Measurements from ENCODE around the gene ATP11A.
A peak's percentile ranks its signal among the peaks of the same experiment; 100 is the strongest.

The ATP11A gene

DNA sequence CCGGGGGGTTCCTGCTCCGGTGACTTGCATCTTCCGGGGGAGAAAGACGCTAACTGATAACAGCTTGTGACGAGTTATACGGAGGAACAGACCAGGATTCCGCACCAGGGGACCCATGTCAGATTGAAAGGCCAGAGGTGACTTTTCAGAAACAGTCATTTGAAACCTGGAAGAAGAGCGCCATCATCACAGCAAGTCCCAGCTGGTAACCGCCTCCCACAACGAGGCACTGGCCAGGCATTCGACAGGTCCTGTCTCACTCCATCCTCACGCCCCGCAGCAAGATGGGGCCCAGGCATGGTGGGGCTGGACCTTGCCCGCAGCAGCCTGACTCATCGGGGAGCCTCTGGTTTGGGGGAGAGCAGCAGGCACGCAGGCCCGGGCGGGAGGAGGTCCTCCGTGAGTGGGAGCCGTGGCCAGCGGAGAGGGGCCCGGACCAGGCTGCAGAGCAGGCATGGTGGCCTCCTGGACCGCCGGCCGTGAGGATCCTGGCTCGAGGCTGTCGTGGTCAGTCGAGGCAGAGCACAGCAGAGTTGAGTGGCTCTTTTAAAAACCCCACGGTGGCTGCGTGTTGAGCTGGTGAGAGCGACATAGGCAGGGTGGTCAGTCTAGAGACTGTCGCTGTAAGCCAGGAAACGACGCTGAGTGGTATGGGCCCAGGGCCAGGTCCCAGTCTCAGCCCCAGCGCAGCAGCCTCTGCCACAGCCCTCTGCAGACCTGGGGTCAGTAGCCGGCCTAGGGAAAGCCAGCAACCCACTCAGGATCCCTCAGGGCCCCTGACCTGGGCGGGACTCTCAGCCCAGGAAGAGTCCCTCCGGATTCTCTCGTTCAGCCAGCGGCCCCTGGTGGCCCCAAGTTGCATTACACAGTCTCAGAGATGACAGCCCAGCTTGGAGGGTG is 184.3 kb downstream of the ATP11A start:
- TF ChIP-seq CTCF (IDR thresholded peaks at IDR 0.05; ENCODE audit: low read depth, low read length, missing control alignments) = peak; percentile 95
- H3K4me3 ChIP-seq (ENCODE audit: low read depth, low read length) = no peak overlapping the region
- DNase-seq (ENCODE audit: low read depth) = peak; percentile 29

DNA sequence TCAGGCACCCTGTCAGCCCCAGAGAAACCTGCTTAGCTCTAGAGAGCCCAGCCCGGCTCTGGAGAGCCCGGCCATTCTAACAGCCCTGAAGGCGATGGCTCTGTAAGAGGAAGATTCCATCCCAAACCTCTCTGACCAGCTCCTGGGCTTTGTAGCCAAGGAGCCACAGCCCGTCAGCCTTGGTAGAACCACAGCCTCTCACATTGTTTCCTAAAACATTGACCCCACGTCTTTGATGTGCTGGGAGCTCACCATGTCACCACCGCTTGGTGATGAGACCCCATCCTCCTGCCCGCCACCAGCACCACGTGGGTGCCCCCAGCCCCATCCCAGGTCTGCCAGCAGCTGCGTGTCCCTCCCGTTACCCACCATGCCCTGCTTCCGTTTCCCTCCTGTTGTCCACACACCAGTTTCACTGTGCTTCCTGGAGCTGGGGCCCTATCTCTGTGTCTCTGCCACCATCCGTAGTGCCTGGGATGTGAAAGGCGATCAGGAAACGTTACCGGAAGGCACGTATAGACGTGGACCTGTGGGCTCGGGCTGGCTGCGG is 185.0 kb downstream of the ATP11A start:
- no peak for DNase-seq (ENCODE audit: low read depth)
- no peak overlapping the region for H3K4me3 ChIP-seq (ENCODE audit: low read depth, low read length)
- no peak for TF ChIP-seq CTCF (IDR thresholded peaks at IDR 0.05; ENCODE audit: low read depth, low read length, missing control alignments)

DNA sequence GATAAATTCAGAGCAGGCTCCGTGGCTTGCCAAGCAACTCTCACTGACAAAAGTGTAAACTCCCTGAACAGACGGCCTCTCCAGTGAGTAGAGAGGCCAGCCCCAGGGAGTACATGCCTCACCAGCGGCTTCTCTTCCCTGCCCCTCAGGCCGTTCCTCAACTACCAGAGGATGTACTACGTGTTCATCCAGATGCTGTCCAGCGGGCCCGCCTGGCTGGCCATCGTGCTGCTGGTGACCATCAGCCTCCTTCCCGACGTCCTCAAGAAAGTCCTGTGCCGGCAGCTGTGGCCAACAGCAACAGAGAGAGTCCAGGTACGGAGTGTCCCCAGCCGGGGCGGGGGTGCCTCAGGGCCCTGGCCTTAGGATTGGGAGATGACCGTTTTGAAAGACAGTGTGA is 185.8 kb downstream of the ATP11A start:
- H3K4me3 ChIP-seq (ENCODE audit: low read depth, low read length) = no peak overlapping the region
- no peak for TF ChIP-seq CTCF (IDR thresholded peaks at IDR 0.05; ENCODE audit: low read depth, low read length, missing control alignments)
- DNase-seq (ENCODE audit: low read depth) = no peak

GRCh38 chr13:112876305-112877000 is 186.6 kb downstream of the ATP11A start:
- no peak for DNase-seq (ENCODE audit: low read depth)

DNA sequence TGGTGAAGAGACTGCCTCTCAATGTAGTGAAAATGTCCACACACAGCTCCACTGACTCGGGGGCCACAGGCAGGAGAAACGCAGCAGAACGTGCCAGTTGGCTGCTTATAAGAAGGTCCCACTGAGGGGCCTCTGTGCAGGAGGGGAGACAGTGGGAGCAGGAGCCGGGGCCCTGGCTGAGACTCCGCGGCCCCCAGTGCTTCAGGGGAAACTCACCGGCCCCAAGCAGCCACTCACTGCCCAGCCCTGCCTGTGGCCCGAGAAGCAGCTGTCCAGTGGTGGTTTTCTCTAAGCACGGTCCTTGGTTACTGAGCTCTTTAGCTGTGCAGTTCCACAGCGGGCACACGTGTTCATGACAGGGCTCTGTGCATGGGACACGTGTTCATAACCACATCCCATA is 187.2 kb downstream of the ATP11A start:
- no peak for TF ChIP-seq CTCF (IDR thresholded peaks at IDR 0.05; ENCODE audit: low read depth, low read length, missing control alignments)
- no peak for DNase-seq (ENCODE audit: low read depth)
- no peak overlapping the region for H3K4me3 ChIP-seq (ENCODE audit: low read depth, low read length)

More at GRCh38 chr13:112876305-112877000, 186.6 kb downstream of the ATP11A start:
- TF ChIP-seq CTCF (IDR thresholded peaks at IDR 0.05; ENCODE audit: low read depth, low read length, missing control alignments) = no peak
- H3K4me3 ChIP-seq (ENCODE audit: low read depth, low read length) = no peak overlapping the region

DNA sequence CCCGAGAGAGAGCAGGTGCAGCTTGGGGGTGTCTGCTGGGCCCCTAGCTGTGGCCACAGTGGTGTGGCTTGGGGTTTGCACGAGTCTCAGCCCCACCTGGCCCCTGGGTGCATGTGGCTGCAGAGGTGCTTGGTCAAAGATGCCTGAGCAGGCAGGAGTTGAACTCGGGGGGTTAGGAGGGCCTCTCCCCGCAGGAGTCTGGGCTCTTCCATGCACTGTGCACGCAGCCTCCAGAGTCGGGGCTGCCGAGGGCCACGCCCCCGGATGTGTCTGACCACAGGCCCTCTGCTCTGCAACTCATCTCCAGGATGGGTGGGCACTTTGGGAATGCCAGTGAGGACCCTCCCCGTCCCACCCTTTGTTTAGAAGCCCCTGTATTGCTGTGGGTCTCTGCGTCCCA is 187.7 kb downstream of the ATP11A start:
- TF ChIP-seq CTCF (IDR thresholded peaks at IDR 0.05; ENCODE audit: low read depth, low read length, missing control alignments) = no peak
- no peak for DNase-seq (ENCODE audit: low read depth)
- H3K4me3 ChIP-seq (ENCODE audit: low read depth, low read length) = no peak overlapping the region
